Ishikawa (cell line): ENCODE measurements around the gene PPP1CA.

Experiments
- CEBPB ChIP-seq: IDR thresholded peaks from 2 replicates; pipeline ENCODE4 v1.6.1; 2012
- CREB1 ChIP-seq: IDR thresholded peaks from 2 replicates; pipeline ENCODE4 v1.6.1; 2012; ENCODE audit warnings: low read depth
- EGR1 ChIP-seq: IDR thresholded peaks from 2 replicates; pipeline ENCODE4 v1.6.1; 2012
- EP300 ChIP-seq: IDR thresholded peaks from 2 replicates; pipeline ENCODE4 v1.6.1; 2012; ENCODE audit warnings: borderline replicate concordance
- FOXM1 ChIP-seq: IDR thresholded peaks from 2 replicates; pipeline ENCODE4 v1.6.1; 2012; ENCODE audit warnings: low read depth, borderline replicate concordance
- MAX ChIP-seq: IDR thresholded peaks from 2 replicates; pipeline ENCODE4 v1.6.1; 2012
- NFIC ChIP-seq: IDR thresholded peaks from 2 replicates; pipeline ENCODE4 v1.6.1; 2012
- RAD21 ChIP-seq: IDR thresholded peaks from 2 replicates; pipeline ENCODE4 v1.6.1; 2012; ENCODE audit warnings: low read depth
- REST ChIP-seq: IDR thresholded peaks from 2 replicates; pipeline ENCODE4 v1.6.1; 2012; ENCODE audit warnings: low read depth, mild to moderate bottlenecking
- TAF1 ChIP-seq: IDR thresholded peaks from 2 replicates; pipeline ENCODE4 v1.6.1; 2012; ENCODE audit warnings: low read depth, mild to moderate bottlenecking
- TCF12 ChIP-seq: IDR thresholded peaks from 2 replicates; pipeline ENCODE4 v1.6.1; 2012; ENCODE audit warnings: low read depth
- TEAD4 ChIP-seq: IDR thresholded peaks from 2 replicates; pipeline ENCODE4 v1.6.1; 2012
- USF1 ChIP-seq: IDR thresholded peaks from 2 replicates; pipeline ENCODE4 v1.6.1; 2012
- YY1 ChIP-seq: IDR thresholded peaks from 2 replicates; pipeline ENCODE4 v1.6.1; 2012; ENCODE audit warnings: low read depth
- ZBTB7A ChIP-seq: IDR thresholded peaks from 2 replicates; pipeline ENCODE4 v1.6.1; 2012; ENCODE audit warnings: low read depth

The PPP1CA gene

GRCh38 chr11:67433536-67434394, 32.1 kb upstream of the PPP1CA start:
- TF ChIP-seq MAX (no peak), FOXM1 (no peak), TAF1 (no peak), TEAD4 (no peak), RAD21 (no peak), USF1 (no peak), YY1 (no peak), REST (no peak), EGR1 (no peak), CREB1 (no peak), EP300 (no peak), ZBTB7A (no peak), CEBPB (no peak), NFIC (no peak), TCF12 (no peak)

- TF ChIP-seq ZBTB7A: no peak
- TF ChIP-seq EGR1: no peak
- TF ChIP-seq FOXM1: no peak
- TF ChIP-seq REST: no peak
- TF ChIP-seq CREB1: no peak
- TF ChIP-seq TAF1: no peak
- TF ChIP-seq USF1: no peak
- TF ChIP-seq TCF12: no peak
- TF ChIP-seq CEBPB: no peak
- TF ChIP-seq MAX: no peak
- no peak for TF ChIP-seq YY1
- no peak for TF ChIP-seq RAD21
- no peak for TF ChIP-seq EP300
- TF ChIP-seq TEAD4: no peak
- no peak for TF ChIP-seq NFIC
Observed at GRCh38 chr11:67432655-67433349, 31.1 kb upstream of the PPP1CA start.

- TF ChIP-seq USF1 (no peak), YY1 (no peak), NFIC (no peak), EP300 (no peak), TEAD4 (no peak), RAD21 (no peak), TCF12 (no peak), CREB1 (no peak), ZBTB7A (no peak), REST (no peak), FOXM1 (no peak), EGR1 (no peak), CEBPB (no peak), MAX (no peak), TAF1 (no peak)
Observed at GRCh38 chr11:67431346-67432249, 29.9 kb upstream of the PPP1CA start.
